ENCODE data around the gene CCDC57. TPM values are rescaled to one million over a fixed set of nuclear protein-coding genes. Genes with fewer than 3 reads are reported as not detected.

CCDC57 gene
- polyA plus RNA-seq, 1 donor (not counting 4 experiments of a cell fraction or from before 2014, with no cell fraction given) = 19.2 TPM

- Histone ChIP-seq H3K4me2 (ENCODE audit: control insufficient read depth, extremely low read depth, insufficient read depth, low read depth, low read length) (no peak overlapping the region), H4K20me1 (ENCODE audit: control insufficient read depth, extremely low read depth, insufficient read depth, low read length) (no peaks in the 10 kb centered on the region), H3K4me1 (ENCODE audit: control insufficient read depth, extremely low read depth, insufficient read depth, low read length) (no peaks in the 10 kb centered on the region), H3K79me2 (ENCODE audit: control insufficient read depth, insufficient read depth, low read length) (no peaks in the 10 kb centered on the region), H3K4me3 (ENCODE audit: control insufficient read depth in 2 of 3, extremely low read depth in 1 of 3, insufficient read depth in 2 of 3, low read depth in 1 of 3, low read length in 3 of 3) (no peak overlapping the region), H3K27ac (ENCODE audit: control insufficient read depth, insufficient read depth, low read length) (no peak overlapping the region), H3K9me1 (ENCODE audit: control insufficient read depth, extremely low read depth, insufficient read depth, low read length) (no peaks in the 10 kb centered on the region), H3K9me3 (ENCODE audit: control insufficient read depth, low read depth, low read length) (no peaks in the 10 kb centered on the region), H2AFZ (ENCODE audit: control insufficient read depth, low read length) (no peak overlapping the region), H3K27me3 (ENCODE audit: control insufficient read depth, extremely low read depth, insufficient read depth, low read length) (no peaks in the 10 kb centered on the region), H3K9ac (ENCODE audit: control insufficient read depth, extremely low read depth, insufficient read depth, low read length) (no peak overlapping the region), H3K36me3 (ENCODE audit: control insufficient read depth in 2 of 2, extremely low read depth in 1 of 2, insufficient read depth in 2 of 2, low read length in 2 of 2) (peaks cover 1 to 4% of the 10 kb centered on the region in 2 experiments)
- TF ChIP-seq EZH2 (IDR thresholded peaks at IDR 0.05; ENCODE audit: low read length) = no peak
- dilution Hi-C loops (cut with MboI; ENCODE audit: extremely low pct_ligation_motif_present, low sequenced_read_pairs) = no loop called here
- no peak for FAIRE-seq
- DNase-seq (ENCODE audit: low read depth, low spot score) = no peak
Observed at GRCh38 chr17:82072827-82073226, 139.8 kb downstream of the CCDC57 start.

DNA sequence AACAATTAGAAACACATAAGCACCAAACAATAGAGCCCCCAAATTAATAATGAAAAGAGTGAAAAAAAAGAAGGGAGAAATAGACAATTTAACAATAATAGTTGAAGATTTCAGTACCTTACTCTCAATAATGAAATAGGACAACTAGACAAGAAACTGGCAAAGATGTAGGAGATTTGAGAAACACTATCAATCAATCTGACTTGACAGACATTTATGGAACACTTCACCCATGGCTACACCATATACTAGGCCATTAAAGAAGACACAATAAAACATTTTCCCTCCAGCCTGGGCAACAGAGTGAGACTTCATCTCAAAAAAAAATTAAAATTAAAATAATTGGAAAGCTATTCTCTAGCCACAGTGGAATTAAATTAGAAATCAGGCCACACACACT lies 142.0 kb downstream of the CCDC57 start:
- Histone ChIP-seq H4K20me1 (ENCODE audit: control insufficient read depth, extremely low read depth, insufficient read depth, low read length) (no peaks in the 10 kb centered on the region), H3K27ac (ENCODE audit: control insufficient read depth, insufficient read depth, low read length) (no peak overlapping the region), H3K4me3 (ENCODE audit: control insufficient read depth in 2 of 3, extremely low read depth in 1 of 3, insufficient read depth in 2 of 3, low read depth in 1 of 3, low read length in 3 of 3) (no peak overlapping the region), H3K27me3 (ENCODE audit: control insufficient read depth, extremely low read depth, insufficient read depth, low read length) (no peaks in the 10 kb centered on the region), H3K4me2 (ENCODE audit: control insufficient read depth, extremely low read depth, insufficient read depth, low read depth, low read length) (no peak overlapping the region), H3K4me1 (ENCODE audit: control insufficient read depth, extremely low read depth, insufficient read depth, low read length) (peaks cover 6% of the 10 kb centered on the region), H3K9me3 (ENCODE audit: control insufficient read depth, low read depth, low read length) (no peaks in the 10 kb centered on the region), H3K36me3 (ENCODE audit: control insufficient read depth in 2 of 2, extremely low read depth in 1 of 2, insufficient read depth in 2 of 2, low read length in 2 of 2) (no peaks in the 10 kb centered on the region), H2AFZ (ENCODE audit: control insufficient read depth, low read length) (no peak overlapping the region), H3K9me1 (ENCODE audit: control insufficient read depth, extremely low read depth, insufficient read depth, low read length) (no peaks in the 10 kb centered on the region), H3K79me2 (ENCODE audit: control insufficient read depth, insufficient read depth, low read length) (no peaks in the 10 kb centered on the region), H3K9ac (ENCODE audit: control insufficient read depth, extremely low read depth, insufficient read depth, low read length) (no peak overlapping the region)
- FAIRE-seq (no peak), DNase-seq (ENCODE audit: low read depth, low spot score) (no peak)
- TF ChIP-seq EZH2 (IDR thresholded peaks at IDR 0.05; ENCODE audit: low read length) = no peak
- TF ChIP-seq, protein P1, sequence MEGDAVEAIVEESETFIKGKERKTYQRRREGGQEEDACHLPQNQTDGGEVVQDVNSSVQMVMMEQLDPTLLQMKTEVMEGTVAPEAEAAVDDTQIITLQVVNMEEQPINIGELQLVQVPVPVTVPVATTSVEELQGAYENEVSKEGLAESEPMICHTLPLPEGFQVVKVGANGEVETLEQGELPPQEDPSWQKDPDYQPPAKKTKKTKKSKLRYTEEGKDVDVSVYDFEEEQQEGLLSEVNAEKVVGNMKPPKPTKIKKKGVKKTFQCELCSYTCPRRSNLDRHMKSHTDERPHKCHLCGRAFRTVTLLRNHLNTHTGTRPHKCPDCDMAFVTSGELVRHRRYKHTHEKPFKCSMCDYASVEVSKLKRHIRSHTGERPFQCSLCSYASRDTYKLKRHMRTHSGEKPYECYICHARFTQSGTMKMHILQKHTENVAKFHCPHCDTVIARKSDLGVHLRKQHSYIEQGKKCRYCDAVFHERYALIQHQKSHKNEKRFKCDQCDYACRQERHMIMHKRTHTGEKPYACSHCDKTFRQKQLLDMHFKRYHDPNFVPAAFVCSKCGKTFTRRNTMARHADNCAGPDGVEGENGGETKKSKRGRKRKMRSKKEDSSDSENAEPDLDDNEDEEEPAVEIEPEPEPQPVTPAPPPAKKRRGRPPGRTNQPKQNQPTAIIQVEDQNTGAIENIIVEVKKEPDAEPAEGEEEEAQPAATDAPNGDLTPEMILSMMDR (optimal IDR thresholded peaks at IDR 0.05 in 1 of 3, IDR thresholded peaks at IDR 0.05 in 1 of 3, conservative IDR thresholded peaks at IDR 0.05 in 1 of 3; ENCODE audit: extremely low read depth in 1 of 3, insufficient read depth in 2 of 3, low read length in 3 of 3) = no peak
- dilution Hi-C loops (cut with MboI; ENCODE audit: extremely low pct_ligation_motif_present, low sequenced_read_pairs) = no loop called here

Measured in keratinocyte (primary cell).